Neutrophil (primary cell): ENCODE results near the gene MON2.
"Not testable (repeated sequence)": the region's sequence is repeated elsewhere in the genome, so short reads cannot be mapped to it uniquely, and the experiment has no call there.

ENCODE experiments used
- H3K27ac ChIP-seq: fragments of 200-600 bp; sonication (generic); 2 replicates; pipeline ENCODE4 v1.5.1; 2016; ENCODE audit warnings: mild to moderate bottlenecking, moderate library complexity
- H3K27me3 ChIP-seq: fragments of 200-600 bp; sonication (generic); 2 replicates; pipeline ENCODE4 v1.6.0; 2016; ENCODE audit warnings: mild to moderate bottlenecking
- H3K36me3 ChIP-seq: fragments of 200-600 bp; sonication (generic); 2 replicates; pipeline ENCODE4 v1.5.1; 2017
- H3K4me1 ChIP-seq, 2 experiments: fragments of 200-600 bp in 1 of 2; sonication (generic) in 1 of 2; 1 replicate in 1 of 2; 2 replicates in 1 of 2; pipeline versions ENCODE4 v1.5.1 to v1.6.1; 2013 to 2016; ENCODE audit warnings: low read depth in 1 of 2, low read length in 1 of 2, mild to moderate bottlenecking in 1 of 2, moderate library complexity in 1 of 2; ENCODE audit not compliant: control insufficient read depth in 1 of 2, insufficient read depth in 1 of 2
- H3K4me3 ChIP-seq, 2 experiments: fragments of 200-600 bp in 1 of 2; sonication (generic) in 1 of 2; 1 replicate in 1 of 2; 2 replicates in 1 of 2; pipeline ENCODE4 v1.5.1; 2013 to 2016; ENCODE audit warnings: low read depth in 1 of 2, low read length in 1 of 2, mild to moderate bottlenecking in 1 of 2, moderate library complexity in 1 of 2
- H3K9me3 ChIP-seq: fragments of 200-600 bp; sonication (generic); 2 replicates; pipeline ENCODE4 v1.5.1; 2016
- CTCF ChIP-seq: fragments of 200-600 bp; sonication (generic); IDR thresholded peaks from 2 replicates; pipeline ENCODE4 v1.5.1; 2016; ENCODE audit warnings: antibody characterized with exemption

The MON2 gene

GRCh38 chr12:62459976-62460375, 6.7 kb upstream of the MON2 start:
- no peak overlapping the region for H3K4me3 ChIP-seq
- H3K4me1 ChIP-seq, result no peaks in the 10 kb centered on the region
- no peaks in the 10 kb centered on the region for H3K36me3 ChIP-seq
- no peaks in the 10 kb centered on the region for H3K27me3 ChIP-seq
- H3K9me3 ChIP-seq, result peaks cover 4% of the 10 kb centered on the region
- TF ChIP-seq CTCF, result no peak
- no peak overlapping the region for H3K27ac ChIP-seq

- H3K27me3 ChIP-seq, H3K27ac ChIP-seq, H3K4me1 ChIP-seq, H3K36me3 ChIP-seq, H3K9me3 ChIP-seq, H3K4me3 ChIP-seq: not testable (repeated sequence)
Observed at GRCh38 chr12:62461171-62461837, 5.3 kb upstream of the MON2 start.

GRCh38 chr12:62463252-62463651, 3.4 kb upstream of the MON2 start:
- H3K36me3 ChIP-seq, H3K27ac ChIP-seq, H3K9me3 ChIP-seq, H3K27me3 ChIP-seq, H3K4me3 ChIP-seq: not testable (repeated sequence)
- peaks cover 16 to 21% of the 10 kb centered on the region in 2 experiments for H3K4me1 ChIP-seq

- Histone ChIP-seq H3K4me3 (peak overlapping the region; percentile 65 to 86), H3K27ac (peak overlapping the region; percentile 81), H3K27me3 (no peaks in the 10 kb centered on the region), H3K9me3 (no peaks in the 10 kb centered on the region), H3K4me1 (peaks cover 22 to 26% of the 10 kb centered on the region in 2 experiments), H3K36me3 (no peaks in the 10 kb centered on the region)
- no peak for TF ChIP-seq CTCF
Observed at GRCh38 chr12:62466018-62466593, 520 bp upstream of the MON2 start.

GRCh38 chr12:62468397-62468796, 1.8 kb downstream of the MON2 start:
- no peak overlapping the region for H3K27ac ChIP-seq
- peak overlapping the region in 1 of 2 experiments; percentile 65 for H3K4me3 ChIP-seq
- H3K36me3 ChIP-seq, result no peaks in the 10 kb centered on the region
- no peaks in the 10 kb centered on the region for H3K27me3 ChIP-seq
- H3K9me3 ChIP-seq, result no peaks in the 10 kb centered on the region
- TF ChIP-seq CTCF, result no peak
- H3K4me1 ChIP-seq, result peaks cover 22 to 28% of the 10 kb centered on the region in 2 experiments

- Histone ChIP-seq H3K4me1 (peaks cover 26 to 34% of the 10 kb centered on the region in 2 experiments), H3K27me3 (no peaks in the 10 kb centered on the region), H3K36me3 (no peaks in the 10 kb centered on the region), H3K9me3 (no peaks in the 10 kb centered on the region), H3K27ac (no peak overlapping the region), H3K4me3 (no peak overlapping the region)
- no peak for TF ChIP-seq CTCF
Observed at GRCh38 chr12:62468935-62469334, 2.3 kb downstream of the MON2 start.
